ENCODE measurements around the gene GDI1.
A peak's percentile ranks its signal among the peaks of the same experiment; 100 is the strongest.

Gene GDI1

DNA sequence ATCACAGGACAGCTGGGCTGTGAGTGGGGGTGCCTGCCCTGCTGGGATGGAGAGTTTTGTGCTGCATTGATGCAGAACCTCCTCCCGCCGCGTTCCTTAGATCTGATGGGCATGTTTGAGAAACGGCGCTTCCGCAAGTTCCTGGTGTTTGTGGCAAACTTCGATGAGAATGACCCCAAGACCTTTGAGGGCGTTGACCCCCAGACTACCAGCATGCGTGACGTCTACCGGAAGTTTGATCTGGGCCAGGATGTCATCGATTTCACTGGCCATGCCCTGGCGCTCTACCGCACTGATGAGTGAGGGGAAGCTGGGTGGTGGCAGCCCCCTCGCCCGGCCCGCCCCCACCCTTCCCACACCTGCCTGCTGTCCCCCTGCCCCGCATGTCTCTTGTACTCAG is 2.9 kb downstream of the GDI1 start:
- no peak for DNase-seq

DNA sequence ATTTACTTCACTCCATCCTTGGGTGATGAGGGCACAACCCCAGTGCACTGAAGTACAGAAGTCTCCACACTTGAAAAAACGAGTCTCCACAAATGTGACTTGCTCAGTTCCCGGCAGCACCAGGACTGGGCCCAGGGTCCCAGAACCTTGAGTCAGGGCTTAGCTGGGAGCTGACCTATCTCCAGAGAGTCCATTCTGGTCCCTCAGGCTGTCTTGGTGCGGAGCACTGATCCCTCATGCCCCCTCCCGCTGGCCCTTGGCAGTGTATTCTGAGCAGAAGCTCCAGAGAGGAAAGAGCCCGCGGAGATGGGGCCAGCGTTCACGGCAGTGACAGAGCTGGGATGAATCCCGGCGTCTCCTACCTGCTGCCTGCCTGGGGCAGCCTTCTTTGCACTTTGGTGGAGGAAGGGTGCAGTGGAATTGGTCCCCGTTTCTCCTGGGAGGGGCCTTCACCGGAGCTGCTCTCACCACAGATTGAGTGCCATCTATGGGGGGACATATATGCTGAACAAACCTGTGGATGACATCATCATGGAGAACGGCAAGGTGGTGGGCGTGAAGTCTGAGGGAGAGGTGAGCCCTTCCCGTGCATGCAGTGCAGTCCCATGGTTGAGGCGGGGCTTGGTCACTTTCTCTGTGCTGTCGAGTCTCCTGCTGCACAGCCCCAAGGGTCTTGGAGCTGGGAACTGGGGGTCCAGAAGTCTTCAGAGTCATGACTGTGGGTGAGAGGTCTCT is 3.8 kb downstream of the GDI1 start:
- no peak for DNase-seq

DNA sequence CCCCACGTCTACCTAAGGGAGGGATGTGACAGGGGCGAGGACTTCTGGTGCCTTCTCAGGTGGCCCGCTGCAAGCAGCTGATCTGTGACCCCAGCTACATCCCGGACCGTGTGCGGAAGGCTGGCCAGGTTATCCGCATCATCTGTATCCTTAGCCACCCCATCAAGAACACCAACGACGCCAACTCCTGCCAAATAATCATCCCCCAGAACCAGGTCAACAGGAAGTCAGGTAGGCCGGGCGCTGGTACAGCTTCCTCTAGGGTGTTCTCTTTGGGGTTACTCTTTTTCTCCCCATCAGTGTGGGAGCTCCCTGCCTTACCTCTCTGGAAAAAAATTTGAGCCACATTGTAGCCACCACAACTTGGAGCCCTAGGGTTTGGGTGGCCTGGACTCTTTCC is 4.6 kb downstream of the GDI1 start:
- DNase-seq, result no peak

DNA sequence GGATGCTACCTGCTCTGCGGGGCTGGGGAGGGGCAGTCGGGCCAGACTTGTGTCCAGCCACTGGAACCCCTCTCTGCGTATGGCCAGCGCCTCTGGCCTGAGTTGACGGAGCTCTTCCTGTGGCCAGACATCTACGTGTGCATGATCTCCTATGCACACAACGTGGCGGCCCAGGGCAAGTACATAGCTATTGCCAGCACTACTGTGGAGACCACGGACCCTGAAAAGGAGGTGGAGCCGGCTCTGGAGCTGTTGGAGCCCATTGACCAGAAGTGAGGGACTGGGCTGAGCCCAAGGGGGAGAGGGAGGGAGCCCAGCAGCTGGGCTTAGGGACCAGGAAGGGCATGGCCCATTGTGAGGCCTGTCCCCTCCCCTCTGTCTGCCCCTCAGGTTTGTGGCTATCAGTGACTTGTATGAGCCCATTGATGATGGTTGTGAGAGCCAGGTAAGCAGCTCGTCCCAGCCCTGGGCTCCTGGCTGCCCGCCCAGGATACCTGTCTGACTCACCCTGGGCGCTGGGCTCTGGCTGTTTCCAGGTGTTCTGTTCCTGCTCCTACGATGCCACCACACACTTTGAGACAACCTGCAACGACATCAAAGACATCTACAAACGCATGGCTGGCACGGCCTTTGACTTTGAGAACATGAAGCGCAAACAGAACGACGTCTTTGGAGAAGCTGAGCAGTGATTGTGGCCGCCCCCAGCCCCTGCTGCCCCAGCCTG is 5.2 kb downstream of the GDI1 start:
- DNase-seq, result no peak

DNA sequence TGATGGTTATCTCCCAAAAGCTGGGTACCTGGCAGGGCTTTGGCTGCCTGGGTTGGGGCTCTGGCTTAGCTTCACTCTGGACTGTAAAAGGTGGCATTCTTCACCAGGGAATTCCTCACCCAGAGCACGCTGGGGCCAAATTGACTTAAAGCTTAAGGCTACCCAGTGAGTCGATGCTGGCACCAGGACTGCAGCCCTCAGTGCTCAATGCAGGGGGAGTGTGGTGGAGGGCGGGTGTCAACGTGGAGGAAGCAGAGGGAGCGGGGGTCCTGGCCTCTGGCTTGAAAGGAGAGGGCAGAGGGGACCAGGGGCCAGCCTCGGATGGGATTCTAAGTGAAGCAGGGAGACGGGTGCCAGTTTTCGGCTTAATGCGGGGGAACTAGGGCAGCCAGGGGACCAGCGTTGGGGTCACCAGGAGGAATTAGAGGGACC is 6.5 kb downstream of the GDI1 start:
- no peak for DNase-seq

DNA sequence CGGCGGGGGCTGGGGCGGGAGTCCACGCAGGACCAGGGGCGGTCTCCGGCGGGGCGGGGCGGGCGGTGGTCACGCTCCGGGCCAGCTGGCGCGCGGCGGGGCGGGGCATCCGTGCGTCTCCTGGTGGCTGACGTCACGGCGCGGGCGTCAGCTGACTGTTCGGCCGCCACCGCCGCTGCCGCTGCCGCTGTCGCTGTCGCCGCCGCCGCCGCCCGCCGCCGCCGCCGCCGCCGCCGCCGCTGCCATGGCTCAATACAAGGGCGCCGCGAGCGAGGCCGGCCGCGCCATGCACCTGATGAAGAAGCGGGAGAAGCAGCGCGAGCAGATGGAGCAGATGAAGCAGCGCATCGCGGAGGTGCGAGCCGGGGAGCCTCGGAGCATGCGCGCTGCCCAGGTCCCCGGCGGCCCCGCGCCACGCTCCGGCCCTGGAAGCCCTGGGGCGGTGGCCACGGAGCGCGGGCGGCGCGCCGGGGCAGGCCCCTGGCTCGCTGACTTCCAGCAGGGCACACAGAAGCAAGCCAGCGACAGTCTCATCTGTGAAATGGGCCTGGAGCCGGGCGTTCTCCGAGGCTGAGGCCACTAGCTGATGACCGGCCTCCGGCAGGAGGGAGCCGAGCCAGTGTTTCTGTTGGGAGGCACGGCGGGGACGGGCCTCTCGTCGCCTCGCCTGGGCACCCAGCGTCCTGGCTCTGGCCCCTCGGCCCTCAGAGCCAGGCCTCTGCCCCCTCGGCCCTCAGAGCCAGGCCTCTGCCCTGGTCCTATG is 7.2 kb downstream of the GDI1 start, which contains the start of gene FAM50A:
FAM50A (plus strand) TSS at position 150 of the 763 bp plus-strand sequence; CDS start at position 245, 95 bp downstream.
- peak; percentile 71 to 79 for DNase-seq

DNA sequence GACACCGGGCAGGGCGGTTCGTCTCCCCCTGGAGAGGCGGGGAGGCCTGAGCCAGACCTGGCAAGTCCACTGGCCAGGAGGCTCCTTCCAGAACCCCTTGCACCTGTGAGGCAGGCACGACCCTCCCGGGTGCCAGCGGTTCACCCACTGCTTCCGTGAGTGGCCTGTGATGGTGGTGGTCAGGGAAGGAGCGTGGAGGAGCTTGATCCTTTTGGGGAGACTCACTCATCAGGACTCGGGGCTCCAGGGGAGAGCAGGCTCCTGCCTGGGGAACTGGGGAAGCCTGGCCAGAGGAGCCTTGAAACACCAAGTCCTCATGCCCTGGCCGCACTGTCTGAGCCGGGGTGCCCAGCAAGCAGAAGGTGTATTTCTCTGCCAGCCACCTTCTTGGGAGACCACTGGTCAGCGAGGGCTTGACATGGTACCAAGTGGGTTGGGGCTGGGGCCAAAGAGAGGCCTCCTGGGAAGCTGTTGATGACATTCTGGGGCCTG is 7.8 kb downstream of the GDI1 start:
- no peak for DNase-seq

DNA sequence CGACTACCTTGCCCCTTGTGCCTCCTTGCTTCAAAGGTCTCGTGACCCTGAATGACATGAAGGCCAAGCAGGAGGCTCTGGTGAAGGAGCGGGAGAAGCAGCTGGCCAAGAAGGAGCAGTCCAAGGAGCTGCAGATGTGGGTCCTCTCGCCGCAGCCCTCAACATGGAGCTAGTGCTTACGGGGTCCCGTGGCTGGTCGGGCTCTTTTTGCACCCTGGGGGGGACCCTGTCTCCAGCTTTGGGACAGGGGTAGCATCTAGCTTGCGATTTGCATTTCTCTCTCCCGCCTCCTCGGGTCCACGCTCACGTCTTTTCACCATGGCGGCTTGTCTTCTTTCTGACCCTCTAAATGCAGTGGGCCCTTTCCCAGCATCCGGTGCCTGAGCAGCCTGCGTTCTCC is 8.8 kb downstream of the GDI1 start:
- no peak for DNase-seq

DNA sequence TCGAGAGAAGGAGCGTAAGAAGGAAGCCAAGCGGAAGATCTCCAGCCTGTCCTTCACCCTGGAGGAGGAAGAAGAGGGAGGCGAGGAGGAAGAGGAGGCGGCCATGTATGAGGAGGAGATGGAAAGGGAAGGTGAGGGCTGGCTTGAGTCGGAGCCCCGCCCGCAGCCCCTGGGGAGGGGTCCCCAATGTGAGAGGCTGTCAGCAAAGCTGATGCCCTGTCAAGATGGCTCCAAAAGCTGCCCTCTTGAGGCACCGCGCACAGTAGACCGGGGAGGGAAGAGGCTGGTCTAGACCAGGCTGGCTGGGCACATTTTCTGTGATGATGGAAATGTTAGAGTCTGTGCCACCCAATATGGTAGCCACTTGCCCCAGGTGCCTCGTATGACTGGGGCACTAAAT is 9.5 kb downstream of the GDI1 start:
- DNase-seq, result no peak

DNA sequence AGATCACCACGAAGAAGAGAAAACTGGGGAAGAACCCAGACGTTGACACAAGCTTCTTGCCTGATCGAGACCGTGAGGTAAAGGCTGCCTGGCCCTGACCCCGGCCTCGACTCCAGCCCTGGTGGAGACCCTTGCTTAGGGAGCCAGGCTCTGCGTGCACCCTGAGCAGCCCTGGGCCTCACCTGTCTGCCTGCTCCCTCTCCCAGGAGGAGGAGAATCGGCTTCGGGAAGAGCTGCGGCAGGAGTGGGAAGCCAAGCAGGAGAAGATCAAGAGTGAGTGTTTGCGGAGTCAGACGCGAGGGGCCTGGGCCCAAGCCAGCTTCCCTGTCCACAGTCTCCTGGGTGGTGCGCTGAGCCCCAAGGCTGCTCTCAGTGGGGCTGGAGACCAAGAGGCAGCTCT is 11.5 kb downstream of the GDI1 start:
- DNase-seq, result no peak

DNA sequence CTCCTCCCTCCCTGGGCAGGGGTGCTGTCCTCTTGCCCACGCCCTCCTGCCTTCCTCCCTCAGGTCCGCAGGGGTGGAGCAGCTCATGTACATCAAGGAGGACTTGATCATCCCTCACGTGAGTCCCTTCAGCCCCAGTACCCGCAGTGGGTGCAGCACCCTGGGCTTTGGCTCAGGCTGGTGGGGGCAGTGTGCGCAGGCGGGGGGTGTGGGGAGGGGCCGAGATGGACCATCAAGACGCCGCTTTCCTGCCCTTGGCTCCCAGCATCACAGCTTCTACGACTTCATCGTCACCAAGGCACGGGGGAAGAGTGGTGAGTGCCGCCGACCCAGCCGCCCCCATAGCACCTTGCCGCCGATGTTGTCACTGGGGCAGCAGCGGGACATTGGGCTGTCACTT is 12.7 kb downstream of the GDI1 start:
- DNase-seq, result no peak

DNA sequence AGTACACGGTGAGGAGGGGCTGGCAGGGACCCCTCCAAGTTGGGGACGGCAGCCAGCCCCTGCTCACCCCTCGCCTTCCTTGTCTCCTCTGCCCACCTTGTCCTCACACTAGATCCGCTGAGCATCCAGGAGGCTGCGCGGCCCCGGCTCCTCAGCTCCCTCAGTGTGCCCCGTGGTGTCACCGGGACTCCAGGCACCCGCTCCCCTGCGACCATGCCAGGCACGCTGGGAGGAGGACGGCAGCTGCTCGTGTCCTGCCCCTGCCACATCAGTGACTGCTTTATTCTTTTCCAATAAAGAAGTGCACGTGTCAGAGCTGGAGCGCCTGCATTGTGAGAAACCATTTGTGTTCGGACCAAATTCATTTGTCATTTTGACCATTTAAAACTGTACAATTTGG is 13.4 kb downstream of the GDI1 start:
- no peak for DNase-seq

DNA sequence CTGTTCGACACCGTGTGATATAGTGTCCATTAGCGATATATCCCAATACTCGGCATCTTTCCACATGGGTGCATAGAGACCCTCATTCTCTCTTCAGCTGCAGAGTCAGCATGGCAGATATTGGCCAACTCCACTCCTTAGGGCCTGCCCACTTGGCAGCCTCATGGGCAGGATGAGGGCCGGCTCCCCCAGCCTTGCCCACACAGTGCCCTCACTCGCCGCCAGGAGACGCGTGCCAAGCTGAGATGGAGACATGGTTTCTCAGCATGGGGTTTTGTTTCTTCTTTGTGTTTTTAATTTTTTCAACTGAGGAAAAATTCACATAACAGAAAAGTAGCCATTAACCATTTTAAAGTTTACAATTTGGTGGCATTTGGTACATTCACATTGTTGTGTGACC is 15.9 kb downstream of the GDI1 start:
- DNase-seq, result no peak

DNA sequence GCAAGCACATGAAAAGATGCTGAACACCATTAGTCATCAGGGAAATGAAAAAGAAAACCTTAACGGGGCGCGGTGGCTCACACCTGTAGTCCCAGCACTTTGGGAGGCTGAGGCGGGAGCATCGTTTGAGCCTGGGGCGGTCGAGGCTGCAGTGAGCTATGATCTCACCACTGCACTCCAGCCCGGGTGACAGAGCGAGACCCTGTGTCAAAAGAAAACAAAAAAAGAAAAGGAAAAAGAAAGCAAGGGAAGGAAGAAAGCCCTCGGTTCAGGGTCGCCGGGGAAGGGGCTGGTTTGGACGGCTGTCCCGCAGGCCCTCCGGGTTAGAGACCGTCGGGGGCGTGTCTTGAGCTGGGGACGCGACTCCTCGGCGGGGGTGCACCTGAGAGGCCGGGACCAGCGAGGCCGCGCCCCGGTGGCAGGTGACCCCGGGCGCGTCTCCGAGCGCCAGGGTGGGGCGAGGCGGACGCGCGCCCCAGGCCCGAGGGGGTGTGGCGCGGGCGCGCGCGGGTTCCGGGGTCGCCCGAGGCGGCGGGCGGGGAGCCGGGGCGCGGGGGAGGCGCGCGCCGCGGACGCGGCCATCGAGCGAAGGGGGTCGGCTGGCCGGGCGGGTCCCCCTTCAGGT is 20.6 kb downstream of the GDI1 start:
- DNase-seq, result peak; percentile 42 to 55

DNA sequence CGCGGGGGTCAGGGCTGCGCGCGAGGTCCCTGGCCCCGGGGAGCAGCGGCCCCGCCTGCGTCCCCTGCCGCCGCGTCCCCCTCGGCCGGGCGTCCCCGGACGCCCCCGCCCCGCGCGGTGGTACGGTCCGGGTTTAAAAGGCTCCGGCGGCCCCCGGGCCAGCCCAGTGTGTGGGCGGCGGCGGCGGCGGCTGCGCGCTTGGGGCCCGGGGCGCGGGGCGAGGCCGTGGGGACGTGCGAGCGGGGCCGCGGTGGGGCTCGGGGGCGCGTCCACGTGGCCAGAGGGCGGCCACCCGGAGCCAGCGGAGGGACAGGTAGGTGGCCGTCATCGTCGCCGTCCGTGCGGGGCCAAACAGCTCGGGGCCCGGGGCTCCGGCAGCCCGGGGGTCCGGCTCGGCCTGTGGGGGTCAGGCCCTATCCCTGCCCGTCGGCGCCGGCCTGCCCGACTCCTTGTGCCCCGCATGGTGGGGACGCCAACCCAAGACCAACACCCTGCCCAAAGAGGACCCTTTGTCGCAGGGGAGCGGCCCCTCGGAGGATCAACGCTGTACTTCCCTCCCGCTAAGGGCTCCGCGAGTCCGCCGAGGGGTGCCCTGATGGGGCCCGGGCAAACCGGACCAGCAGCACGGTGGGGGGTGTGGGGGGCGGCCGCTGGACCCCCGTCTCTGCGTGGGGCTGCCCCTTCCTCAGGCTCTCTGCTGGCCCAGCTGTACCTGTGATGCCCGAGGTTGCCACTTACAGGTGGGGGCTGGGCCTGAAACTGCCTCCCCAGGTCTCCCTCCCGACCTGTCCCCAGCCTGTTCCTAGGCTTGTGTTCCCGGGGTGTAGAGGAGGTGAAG is 21.4 kb downstream of the GDI1 start, which contains the start of gene PLXNA3:
PLXNA3 (plus strand) TSS at position 166 of the 838 bp plus-strand sequence. CDS start 1,903 bp downstream, outside the sequence.
- peak; percentile 66 to 68 for DNase-seq

DNA sequence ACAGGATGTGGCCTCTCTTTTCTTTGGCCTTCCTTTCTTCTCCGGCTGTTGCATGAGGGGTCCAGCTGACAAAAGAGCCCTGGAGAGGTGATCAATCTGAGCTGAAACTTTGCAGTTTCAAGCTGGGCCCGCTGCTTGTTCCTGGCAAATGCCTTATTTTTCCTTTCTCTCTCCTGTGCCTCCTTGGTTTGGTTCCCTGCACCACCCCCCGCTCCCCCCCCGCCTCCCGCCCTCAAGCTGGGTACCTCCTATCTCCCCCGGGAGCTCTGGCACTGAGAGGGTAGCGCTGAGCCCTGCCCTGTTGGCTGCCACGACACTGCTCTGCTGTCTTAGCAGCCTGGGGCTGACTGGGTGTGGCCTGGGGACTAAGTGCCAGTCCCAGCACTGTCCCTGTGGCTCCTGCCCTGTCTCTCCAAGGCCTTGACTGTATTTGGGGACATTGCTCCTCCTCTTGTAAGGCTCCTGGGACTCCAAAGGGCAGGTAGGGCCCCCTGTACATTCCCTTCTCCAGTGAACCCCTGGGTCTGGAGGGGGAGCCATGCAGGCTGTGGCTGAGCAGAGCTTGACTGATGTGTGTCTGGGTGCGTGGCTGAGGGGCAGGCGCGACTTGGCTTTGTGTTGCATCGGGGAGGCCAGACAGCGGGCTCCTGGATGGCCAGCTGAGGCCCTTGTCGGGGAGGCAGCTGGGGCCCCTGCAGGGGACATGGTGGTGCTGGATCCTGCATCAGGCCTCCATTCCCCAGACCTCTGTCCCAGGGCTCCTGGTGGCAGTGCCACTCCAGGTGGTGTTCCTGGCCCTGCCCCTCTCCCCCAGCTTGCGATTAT is 22.2 kb downstream of the GDI1 start:
- DNase-seq, result no peak

DNA sequence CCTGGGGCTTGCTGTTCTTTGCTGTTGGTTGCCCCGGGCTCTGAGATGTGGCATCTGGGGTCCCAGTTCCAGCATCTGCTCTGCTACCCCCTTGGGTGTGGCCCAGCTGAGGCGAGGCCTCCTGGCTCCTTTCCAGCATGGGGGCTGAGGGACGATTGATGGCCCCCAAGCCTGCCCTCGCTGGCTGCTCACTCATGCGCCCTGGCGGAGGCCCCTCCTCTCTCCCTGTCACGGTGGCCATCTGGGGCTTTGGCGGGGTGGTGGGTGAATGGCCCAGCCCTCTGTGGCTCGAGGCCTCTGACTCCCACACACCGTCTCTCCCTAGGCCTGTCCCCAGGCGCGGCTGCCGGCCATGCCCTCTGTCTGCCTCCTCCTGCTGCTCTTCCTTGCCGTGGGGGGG is 22.9 kb downstream of the GDI1 start:
- no peak for DNase-seq

DNA sequence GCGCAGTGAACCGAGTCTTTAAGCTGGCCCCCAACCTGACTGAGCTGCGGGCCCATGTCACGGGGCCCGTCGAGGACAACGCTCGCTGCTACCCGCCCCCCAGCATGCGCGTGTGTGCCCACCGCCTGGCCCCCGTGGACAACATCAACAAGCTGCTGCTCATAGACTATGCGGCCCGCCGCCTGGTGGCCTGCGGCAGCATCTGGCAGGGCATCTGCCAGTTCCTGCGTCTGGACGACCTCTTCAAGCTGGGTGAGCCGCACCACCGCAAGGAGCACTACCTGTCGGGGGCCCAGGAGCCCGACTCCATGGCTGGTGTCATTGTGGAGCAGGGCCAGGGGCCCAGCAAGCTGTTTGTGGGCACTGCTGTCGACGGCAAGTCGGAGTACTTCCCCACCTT is 23.4 kb downstream of the GDI1 start:
- DNase-seq, result no peak

DNA sequence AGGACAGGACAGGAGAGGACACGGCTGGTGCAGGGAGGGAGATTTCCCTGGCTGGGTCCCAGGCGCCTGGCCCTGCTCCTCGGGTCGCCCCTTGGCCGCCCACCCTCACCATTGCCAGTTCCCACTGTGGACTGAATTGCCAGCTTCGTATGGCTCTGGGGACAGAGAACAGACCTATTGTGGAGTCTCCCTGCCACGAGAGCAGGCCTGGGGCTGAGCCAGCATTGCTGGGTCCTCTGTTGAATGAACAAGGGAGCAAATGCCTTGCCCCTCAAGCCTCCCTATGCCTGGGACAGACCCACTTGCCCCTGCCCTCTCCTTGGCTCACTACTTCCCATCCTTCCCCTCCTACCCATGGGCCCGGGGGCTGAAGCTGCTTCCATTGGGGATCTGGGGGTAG is 25.4 kb downstream of the GDI1 start:
- DNase-seq, result no peak

DNA sequence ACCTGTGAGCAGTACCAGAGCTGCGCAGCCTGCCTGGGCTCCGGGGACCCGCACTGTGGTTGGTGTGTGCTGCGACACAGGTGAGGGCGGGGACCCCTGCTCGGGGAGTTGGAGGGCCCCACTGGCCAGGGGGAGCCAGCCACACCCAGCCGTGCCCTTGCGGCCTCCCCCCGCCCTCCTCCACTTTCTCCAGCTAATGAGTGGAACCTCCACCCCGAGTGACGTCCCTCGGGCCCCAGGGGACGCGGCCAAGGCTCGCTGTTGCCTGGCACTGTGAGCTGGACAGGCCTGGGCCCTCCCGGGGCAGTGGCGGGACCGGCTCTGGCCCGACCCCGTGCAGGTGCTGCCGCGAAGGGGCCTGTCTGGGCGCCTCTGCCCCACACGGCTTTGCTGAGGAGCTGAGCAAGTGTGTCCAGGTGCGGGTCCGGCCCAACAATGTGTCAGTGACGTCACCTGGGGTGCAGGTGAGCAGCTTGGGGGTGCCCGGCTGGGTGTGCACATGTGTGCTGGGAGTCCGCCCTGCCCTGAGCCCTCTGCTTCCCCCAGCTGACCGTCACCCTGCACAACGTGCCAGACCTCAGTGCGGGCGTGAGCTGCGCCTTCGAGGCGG is 26.8 kb downstream of the GDI1 start:
- no peak for DNase-seq
